GM21529 (cell line): ENCODE results near the gene CD200R1L.

Experiments
- ATAC-seq: cut with Tn5 transposase; IDR thresholded peaks from one replicate; pipeline ENCODE4 v1.9.1; 2021; ENCODE audit not compliant: unreplicated experiment

Gene CD200R1L

DNA sequence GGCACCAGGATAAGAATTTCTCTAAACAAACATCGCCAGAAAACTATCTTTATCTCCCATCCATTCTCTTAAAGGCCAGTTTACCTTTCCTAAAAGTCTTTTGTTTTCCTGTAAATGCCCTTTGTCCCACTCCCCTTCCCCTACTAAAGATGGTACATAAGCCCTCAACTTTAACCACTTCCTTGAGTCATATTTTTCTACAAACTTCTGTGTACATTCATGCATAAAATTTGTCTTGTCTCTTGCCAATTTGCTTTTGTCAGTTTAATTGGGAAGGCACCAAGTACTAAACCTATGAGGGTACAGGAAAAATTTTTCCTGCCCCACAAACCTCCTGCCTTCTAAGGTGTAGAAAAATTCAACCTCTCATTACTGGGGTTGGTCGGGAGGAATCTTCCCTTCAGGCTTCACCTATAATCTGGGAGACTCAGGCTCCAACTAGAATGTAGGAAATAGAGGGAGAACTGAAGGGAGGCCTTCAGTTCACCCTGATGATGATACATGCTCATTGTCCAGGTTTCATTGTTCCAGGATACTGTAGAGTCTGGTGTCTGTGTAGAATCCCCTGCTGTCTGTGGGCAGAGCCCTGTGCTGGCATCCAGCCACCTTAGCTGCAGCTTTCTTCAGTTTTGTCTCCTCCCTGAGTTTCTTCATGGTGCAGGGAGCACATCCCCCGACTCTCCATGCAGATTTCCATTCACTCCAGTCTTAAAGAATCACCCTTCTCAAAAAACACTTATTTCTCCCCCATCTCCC is 53.2 kb downstream of the CD200R1L start:
- no peak for ATAC-seq

DNA sequence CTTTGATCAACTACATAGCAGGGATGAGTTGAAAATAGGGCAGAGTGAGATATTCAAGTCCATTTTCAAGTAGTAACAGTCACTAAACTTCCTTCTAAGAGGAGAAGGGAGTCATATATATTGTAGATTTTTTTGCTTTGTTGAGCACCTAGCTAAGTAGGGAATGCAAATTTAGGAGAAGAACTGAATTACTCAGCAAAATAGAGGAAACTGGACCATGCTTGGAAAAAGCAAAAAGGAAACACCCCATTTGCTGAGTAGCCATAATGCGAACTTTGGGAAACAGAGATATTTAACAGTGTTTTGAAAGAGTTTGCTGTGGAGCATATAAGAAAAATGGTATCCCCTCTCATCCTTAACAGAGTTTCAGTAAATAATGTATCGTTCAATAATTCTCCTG is 54.9 kb downstream of the CD200R1L start:
- no peak for ATAC-seq

DNA sequence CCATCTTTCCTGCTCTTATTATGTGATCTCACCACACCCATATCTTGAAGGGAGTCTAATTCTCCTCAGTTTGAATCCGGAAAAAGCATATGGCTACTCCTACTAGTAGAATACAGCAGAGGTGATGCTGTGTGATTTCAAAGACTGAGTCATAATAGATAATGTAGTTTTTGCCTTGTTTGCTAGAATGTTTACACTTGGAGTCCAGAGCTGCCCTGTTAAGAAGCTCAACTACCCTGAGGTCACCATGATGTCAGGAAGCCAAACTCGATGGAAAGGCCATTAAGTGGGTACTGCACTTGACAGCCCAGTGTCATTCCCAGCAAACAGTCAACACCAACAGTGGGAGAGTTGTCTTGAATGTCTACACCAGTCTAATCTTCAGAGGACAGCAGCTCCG is 56.9 kb downstream of the CD200R1L start:
- ATAC-seq = no peak

DNA sequence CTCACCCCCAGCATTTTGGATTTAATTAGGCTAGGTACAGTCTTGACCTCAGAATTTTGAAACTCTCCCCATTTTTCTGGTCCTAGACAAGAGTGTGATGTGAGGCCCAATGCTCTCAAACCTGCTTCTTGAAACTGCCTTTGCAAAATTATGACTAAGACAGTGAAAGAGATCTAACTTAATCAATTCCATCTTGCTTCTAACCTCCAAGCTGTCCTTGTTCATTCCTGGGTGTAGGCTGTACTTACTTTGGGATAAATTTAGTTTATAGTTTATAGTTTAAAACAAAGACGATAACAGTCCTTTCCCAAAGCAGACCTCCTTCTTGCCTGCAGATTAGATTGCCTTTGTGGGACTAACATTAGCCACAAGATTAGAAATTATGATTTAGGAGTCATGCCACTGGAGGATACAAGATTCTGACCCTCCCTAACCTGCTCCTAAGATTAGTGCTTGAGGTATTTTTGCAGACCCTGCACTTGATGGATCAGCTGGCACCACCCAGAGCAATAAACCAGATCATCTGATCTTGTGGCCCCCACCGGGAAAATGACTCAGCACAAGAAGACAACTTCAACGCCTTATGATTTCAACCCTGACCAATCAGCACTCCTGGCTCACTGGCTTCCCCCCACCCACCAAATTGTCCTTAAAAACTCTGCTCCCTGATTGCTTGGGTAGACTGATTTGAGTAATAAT is 59.6 kb downstream of the CD200R1L start:
- ATAC-seq = no peak

DNA sequence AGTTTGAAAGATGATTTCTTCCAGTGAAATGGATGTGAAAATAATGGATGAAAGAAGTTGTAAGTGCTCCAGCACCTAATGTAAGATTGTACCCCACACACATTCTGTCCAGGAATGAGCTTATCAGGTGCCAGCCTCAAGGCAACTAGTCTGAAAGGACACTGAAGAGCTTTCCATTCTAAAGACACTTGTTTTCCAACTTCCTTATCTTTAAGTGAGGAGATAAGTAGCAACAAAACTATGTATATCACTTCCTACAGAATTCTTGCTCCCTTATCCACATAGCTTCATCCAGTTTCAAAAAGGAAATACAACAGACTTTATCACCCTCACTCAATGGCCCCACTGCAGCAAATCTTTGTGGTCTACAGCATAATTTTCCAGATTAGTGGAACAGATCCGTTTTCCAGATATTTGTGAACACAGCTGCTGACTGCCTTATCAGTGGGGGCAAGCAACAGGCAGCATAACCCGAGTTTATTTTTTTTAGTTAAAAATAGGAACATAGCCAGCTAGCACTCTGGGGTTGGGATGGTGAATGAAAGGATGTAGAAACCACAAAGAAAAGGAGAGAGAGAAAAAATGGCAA is 60.6 kb downstream of the CD200R1L start:
- no peak for ATAC-seq

DNA sequence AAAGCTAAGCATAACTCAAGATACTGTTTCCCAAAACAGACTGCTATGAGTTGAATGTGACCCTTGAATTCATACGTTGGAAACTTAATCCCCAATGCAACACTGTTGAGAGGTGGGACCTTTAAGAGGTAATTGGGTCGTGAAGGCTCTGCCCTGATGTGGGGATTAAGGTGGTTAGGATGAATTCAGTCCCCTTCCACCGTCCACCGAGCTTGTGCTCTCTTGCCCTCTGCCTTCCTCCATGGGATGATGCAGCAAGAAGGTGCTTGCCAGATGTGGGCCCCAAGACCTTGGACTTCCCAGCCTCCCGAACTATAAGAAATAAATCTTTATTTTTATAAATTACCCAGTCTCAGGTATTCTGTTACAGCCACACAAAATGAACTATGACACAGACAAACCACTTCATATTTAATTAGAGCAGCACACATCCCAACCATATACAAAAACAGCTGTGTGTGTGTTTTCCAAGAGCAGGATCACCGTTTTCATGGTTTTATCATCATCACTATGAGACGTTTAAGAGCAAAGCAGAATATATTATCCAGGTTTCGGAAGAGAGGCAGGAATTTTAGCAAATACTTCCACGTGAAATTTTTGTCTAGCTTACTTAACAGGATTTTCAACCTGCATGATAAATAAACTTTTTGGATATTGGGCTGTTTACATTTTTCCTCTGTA is 61.2 kb downstream of the CD200R1L start:
- ATAC-seq = no peak

DNA sequence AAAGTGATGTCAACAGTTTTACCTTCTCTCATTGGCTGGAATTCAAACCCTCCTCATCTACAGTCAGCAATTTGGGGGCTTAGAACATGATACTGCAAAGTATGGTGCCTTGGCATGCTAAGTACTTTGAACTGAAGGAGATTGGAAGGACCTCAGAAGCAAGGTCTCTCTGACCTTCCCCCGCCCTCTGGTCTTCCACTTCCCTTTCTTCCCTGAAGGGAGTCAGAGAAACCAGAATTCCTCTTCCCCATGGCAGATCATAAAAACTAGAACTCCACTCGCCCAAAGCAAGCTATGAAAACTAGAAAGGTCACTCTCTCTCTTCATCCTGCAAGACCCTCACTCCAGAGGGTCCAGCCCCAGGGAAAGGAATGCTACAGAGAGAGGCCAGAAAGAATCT is 64.2 kb downstream of the CD200R1L start:
- no peak for ATAC-seq

DNA sequence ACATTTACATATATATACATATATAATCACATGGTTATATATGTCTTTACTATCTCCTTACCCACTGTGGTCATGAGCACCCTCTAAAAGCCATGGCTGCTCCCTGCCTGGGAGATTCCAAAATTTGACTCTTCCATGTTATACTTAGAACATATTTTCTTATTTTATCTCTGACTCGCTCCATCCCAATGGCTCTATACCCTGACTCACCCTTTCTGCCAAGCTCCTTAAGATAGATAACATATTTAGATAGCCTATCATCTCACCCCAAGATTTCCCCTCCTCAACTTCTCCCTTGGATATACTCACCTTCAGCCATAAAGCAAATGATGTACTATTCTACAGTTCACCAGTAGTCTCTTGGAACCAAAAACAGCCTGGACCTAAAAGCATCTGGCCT is 65.1 kb downstream of the CD200R1L start:
- ATAC-seq = no peak

DNA sequence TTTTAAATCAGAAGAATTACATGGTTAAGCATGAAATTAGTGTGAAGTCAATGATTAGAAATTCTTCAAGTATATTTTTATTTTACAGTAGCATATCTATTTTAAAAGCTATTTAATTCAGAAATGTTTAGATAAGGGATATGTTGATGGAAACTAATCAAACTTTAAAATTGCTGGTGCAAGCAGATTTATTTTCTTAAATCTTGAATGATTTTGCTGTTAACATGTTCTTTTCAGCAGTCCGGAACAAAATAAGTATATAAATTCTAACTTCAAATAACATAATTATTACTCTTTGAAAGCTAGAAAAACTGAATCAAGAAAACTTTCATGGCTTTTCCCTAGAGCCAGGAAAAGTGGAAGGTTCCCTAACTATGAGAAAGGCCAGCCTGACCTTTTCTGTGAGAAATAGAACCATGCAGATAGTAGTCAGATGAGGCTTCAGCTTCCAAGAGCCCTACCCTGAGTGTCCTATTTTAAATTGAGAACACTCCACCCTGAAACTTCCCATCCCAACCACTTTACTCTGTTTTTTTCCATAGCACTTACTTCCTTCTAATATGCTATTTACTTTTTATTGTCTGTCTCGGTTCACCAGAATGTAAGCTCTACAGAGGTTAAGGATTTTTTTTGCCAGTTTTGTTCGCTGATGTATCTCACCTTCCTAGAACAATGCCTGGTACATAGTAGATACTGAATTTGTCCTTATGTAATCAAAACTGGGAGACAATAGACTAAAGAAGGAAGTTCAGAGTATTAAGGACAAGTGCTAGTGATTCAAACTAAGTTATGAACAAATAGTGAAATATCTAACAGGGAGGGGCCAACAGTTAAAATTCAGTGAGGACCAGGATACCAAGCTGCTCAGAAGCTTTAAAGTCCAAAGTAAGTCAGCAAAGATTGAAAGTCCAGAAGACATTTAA is 66.8 kb downstream of the CD200R1L start:
- ATAC-seq = no peak

DNA sequence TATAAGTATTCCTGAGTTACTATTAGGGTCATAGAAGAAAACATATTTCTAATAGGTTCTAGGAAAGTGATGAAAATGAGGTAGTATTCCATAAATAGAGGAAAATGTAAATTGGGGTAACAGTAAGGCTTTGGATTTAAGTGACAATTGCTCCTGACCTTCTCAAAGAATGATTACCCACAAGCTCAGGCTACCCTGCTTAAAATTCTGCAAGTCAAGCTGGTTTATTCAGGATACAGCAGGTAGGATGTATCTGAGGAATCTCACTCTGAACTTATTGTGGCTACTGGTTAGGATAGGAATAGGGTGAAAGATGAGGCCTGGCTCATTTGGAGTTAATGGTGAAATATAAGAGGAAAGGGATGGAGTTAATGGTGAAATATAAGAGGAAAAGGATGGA is 67.7 kb downstream of the CD200R1L start:
- no peak for ATAC-seq

DNA sequence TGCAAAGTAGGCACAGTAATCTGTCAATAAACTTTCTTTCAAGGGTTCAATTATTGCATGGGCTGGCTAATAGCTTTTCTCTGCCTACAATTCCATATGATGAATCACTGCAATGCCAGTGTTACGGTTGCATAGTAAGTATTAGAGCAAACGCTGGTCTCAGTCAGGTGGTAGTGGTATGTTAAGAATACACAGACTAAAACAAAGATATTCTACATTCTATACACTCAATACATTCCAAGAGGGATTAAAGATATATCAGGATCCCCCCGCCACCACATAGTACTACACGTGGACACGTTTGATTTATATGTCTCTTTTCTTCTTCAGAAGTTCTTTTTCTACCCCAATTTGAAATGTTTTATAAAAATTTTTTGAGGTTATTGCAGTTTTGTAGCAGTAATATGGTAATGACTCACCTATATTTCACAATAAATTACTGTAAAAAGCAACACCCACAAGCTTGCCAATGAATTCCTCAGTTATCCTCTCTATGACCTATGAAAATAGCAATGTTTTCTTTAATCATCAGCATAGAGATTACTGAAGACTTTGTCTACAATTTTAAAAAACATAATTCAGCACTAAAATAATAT is 68.2 kb downstream of the CD200R1L start:
- no peak for ATAC-seq

DNA sequence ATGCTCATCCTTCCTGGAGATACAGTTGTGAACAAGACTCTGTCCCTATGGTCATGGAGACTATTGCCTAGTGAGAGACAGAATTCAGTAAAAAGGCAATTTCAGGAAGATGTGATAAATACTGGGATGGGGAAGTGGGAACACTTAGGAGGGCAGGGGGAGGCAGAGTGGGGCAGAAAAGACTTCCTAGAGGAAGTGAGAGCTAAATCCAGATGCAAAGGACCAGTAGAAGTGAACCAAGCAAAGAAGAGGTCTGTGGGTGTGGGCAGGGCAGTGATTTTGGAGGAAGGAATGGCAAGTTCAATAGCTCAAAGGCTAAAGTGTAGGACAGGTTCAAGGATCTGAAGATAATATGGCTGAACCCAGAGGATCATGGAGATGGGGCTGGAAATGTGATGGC is 68.9 kb downstream of the CD200R1L start:
- no peak for ATAC-seq

DNA sequence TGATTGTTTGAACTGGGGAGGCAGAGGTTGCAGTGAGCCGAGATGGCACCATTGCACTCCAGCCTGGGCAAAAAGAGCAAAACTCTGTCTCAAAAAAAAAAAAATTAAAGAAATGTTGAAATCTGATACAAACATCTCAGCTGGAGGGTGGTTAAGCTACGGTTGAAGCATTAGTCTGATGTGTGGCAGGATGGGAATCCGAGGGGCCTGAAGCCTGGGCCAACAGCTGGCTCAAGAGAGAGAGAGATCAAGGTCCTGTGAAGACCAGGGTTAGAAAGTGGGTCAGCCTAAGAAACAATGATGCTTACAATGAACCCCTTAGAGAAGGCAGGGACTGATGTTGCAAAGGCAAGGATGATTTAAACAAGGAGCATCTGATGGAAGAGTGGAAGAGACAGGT is 69.8 kb downstream of the CD200R1L start:
- ATAC-seq = no peak

DNA sequence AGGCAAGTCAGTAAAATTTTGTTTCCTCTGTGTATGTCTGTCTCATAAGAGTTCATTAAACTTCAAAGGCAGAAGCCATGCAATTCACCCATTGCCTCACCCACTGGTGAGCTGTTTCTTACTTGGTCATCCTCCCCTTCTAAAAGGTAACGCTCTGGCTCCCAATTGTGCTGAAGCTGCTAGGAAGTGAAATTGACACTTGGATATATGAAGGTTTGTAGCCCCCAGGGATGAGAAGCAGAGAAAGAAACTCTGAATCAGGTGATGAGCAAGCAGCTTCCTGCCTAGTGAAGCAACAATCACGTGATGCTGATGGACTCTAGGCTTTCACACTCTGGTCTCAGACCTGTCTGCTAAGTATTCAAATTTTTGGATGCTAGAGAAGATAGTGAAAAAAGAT is 70.7 kb downstream of the CD200R1L start:
- peak; percentile 50 for ATAC-seq

DNA sequence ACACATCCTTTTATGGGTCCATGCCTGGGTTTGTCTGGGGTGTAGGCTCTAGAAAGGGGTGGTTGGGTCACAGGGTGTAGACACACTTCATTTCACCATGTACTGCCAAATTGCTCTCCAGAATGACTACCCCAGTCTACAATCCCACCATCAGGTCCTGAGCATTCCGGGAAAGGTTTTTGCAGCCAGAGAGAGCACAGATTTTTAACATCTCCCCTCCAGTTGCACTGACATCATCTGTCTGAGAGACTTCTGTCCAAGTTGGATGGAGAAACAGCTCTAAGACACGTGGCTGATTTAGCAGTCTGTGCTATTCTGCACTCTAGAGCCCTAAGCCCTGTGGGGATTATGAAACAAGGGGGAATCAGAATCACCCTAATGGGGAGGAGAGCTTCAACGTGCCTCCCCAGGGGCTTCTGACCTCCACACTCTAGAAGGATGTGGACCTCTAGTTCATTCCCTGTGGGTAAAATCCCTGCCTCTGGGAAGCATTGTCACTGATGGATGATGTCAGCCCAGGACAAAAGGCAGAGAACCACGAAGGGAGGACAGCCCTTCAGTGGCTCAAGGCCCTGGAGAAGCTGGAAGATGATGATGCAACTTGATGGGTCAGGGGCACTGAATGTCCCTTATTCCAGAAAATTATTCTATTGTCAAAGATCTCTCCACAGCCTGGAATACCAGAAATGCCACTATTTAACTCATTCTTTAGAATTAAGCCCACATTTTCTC is 71.5 kb downstream of the CD200R1L start:
- ATAC-seq = no peak

DNA sequence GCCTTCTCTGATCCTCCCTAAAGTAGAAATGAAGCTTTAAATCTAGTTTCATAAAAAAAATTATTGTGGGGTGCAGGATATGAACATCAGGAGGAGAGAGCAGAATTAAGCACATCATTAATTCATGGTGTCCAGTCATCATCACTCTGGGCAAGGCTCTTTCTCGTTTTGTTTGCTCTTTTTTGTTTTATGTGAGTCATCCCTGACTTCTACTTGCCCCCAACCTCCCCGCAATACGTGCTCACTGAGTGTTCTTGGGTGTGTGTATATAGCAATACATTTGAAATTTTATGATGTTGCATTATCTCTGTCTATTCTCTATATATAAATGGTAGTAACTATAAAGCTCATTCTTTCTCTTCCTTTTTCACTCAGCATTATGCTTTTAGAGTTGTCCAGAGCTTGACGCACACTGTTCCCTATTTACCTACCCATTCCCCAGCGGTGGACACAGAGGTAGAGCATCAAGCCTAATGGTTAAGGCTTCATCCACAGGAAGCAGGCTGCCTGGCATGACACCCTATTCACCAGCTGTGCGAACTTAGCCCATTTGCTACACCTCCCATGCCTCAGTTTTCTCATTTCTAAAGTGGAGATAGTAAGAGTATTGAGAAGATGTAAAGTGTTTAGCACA is 72.3 kb downstream of the CD200R1L start:
- no peak for ATAC-seq

DNA sequence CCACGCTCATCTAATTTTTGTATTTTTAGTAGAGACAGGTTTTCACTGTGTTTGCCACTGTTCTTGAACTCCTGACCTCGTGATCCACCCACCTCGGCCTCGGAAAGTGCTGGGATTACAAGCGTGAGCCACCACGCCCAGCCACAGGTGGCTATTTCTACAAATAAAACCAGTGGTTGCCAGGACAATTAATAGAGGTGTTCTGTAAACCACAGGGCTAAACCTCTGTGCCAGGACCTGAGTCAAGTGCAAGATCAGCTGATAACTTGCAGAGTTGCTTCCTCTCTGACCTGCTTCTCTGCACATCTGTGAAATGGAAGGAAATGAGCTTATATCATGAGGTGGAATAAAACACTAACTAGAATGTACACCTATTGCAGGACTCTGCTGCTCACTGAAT is 72.8 kb downstream of the CD200R1L start:
- ATAC-seq = no peak

DNA sequence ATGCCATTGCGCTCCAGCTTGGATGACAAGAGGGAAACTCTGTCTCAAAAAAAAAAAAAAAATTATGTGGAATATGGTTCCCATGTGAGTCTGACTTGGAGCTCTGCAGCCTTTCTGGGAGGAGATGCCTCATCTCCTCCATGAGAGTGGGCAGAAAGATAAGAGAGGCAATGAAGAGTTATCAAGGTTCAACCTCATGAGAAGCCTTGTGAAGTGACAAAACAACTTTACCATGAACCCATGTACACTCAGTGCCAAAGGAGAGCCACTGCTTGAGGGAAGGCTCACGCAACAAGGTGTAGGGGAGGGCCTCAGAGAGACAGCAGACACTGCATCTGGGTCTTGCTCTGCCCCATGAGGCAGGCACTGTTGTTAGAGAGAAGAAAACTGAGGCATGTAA is 75.7 kb downstream of the CD200R1L start:
- ATAC-seq = no peak

DNA sequence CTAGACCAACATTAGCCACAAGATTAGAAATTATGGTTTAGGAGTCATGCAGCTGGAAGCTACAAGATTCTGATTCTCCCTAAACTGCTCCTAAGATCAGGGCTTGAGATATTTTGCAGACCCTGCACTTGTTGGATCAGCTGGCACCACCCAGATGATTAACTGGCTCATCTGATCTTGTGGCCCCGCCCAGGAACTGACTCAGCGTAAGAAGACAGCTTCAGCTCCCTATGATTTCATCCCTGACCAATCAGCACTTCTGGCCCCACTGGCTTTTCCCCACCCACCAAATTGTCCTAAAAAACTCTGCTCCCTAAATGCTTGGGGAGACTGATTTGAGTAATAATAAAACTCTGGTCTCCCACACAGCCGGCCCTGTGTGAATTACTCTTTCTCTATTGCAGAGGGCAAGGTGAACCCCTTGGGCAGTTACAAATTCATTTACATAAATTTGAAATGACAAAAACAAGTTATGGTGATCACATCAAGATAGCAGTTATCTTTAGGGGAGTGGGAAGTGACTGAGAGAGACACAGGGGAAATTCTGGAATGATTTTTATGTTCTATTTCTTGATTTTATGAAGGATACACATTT is 76.5 kb downstream of the CD200R1L start:
- ATAC-seq = no peak
